AG10803 (cell line): ENCODE results near the gene TEX54.
"Not testable (repeated sequence)": the region's sequence is repeated elsewhere in the genome, so short reads cannot be mapped to it uniquely, and the experiment has no call there.

Experiments
- DNase-seq: peaks from one replicate; pipeline ENCODE4 v3.0.0; 2010; ENCODE audit warnings: low read depth
- H3K4me3 ChIP-seq: 2 replicates; pipeline ENCODE4 v1.5.1; 2011; ENCODE audit warnings: mild to moderate bottlenecking, low read length, control low read depth
- CTCF ChIP-seq: conservative IDR thresholded peaks from 2 replicates; pipeline ENCODE4 v1.5.1; 2011; ENCODE audit warnings: mild to moderate bottlenecking, low read length, control low read depth, inconsistent platforms

The TEX54 gene

GRCh38 chr11:62835336-62835735, 2.7 kb upstream of the TEX54 start:
- no peak overlapping the region for H3K4me3 ChIP-seq
- no peak for TF ChIP-seq CTCF
- no peak for DNase-seq

- peak within 1 kb of the TSS; percentile 86 for H3K4me3 ChIP-seq
- no peak for TF ChIP-seq CTCF
- DNase-seq: peak; percentile 97
Observed at GRCh38 chr11:62831520-62832335, 913 bp downstream of the TEX54 start, which contains the start of gene STX5. STX5 (minus strand) TSS chr11:62832051; CDS start chr11:62831243, 808 bp downstream.

- H3K4me3 ChIP-seq: peak overlapping the region; percentile 86
- TF ChIP-seq CTCF: no peak
- DNase-seq: no peak
Observed at GRCh38 chr11:62830904-62831519, 1.6 kb downstream of the TEX54 start.

DNA sequence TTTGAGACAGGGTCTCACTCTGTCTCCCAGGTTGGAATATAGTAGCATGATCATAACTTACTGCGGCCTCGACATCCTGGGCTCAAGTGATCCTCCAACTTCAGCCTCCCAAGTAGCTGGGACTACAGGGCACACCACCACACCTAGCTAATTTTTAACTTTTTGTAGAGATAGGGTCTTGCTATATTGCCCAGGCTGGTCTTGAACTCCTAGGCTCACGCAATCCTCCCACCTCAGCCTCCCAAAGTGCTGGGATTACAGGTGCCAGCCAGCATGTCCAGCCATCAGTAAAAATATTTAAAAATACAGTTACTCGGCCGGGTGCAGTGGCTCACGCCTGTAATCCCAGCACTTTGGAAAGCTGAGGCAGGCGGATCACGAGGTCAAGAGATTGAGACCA, 4.5 kb downstream of the TEX54 start:
- not testable (repeated sequence) for DNase-seq, H3K4me3 ChIP-seq

- H3K4me3 ChIP-seq: no peak overlapping the region
- no peak for TF ChIP-seq CTCF
- DNase-seq: no peak
Observed at GRCh38 chr11:62823677-62824076, 9.0 kb downstream of the TEX54 start.

- H3K4me3 ChIP-seq: no peak overlapping the region
- no peak for TF ChIP-seq CTCF
- DNase-seq: no peak
Observed at GRCh38 chr11:62817129-62817528, 15.5 kb downstream of the TEX54 start.

DNA sequence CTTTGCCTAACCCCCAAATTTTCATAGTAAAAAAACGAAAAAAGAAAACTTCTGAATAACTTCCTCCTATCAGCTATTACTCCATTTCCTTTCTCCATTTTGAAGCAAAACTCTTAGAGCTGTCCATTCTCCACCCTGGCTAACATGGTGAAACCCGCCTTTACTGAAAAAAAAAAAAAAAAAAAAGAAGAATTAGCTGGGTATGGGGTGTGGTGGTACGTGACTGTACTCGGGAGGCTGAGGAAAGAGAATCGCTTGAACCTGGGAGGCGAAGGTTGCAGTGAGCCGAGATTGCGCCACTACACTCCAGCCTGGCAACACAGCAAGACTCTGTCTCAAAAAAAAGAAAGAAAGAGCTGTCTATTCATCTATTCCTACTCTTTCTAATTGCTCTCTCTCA, 16.1 kb downstream of the TEX54 start:
- H3K4me3 ChIP-seq: no peak overlapping the region
- TF ChIP-seq CTCF: no peak
- no peak for DNase-seq
